Immature natural killer cell (primary cell): Measurements from ENCODE around the gene TSFM. TPM values are rescaled to one million over a fixed set of nuclear protein-coding genes. Genes with fewer than 3 reads are reported as not detected.
"Not testable (repeated sequence)": the region's sequence is repeated elsewhere in the genome, so short reads cannot be mapped to it uniquely, and the experiment has no call there.

Experiments
- DNase-seq, 3 donors: peaks; one replicate each; pipeline ENCODE4 v3.0.0; 2022; ENCODE audit warnings: mixed read lengths in 1 of 3
- H3K27ac Mint-ChIP-seq, 6 donors: one replicate each; pipeline ENCODE4 v1.8.0; 2020; ENCODE audit warnings: mixed read lengths in 6 of 6, mild to moderate bottlenecking in 5 of 6, inconsistent platforms in 4 of 6, moderate library complexity in 3 of 6
- H3K27me3 Mint-ChIP-seq, 3 donors: one replicate each; pipeline ENCODE4 v1.8.0; 2020 to 2021; ENCODE audit warnings: low read depth in 3 of 3, mild to moderate bottlenecking in 3 of 3, mixed read lengths in 3 of 3, moderate library complexity in 3 of 3, inconsistent platforms in 1 of 3
- H3K36me3 Mint-ChIP-seq, 3 donors: one replicate each; pipeline ENCODE4 v1.8.0; 2020; ENCODE audit warnings: mixed read lengths in 3 of 3, inconsistent platforms in 2 of 3, mild to moderate bottlenecking in 2 of 3
- H3K4me1 Mint-ChIP-seq, 2 donors: one replicate each; pipeline ENCODE4 v1.8.0; 2020; ENCODE audit warnings: inconsistent platforms in 2 of 2, mild to moderate bottlenecking in 2 of 2, mixed read lengths in 2 of 2, moderate library complexity in 1 of 2
- H3K4me3 Mint-ChIP-seq, 5 donors: one replicate each; pipeline ENCODE4 v1.8.0; 2020; ENCODE audit warnings: mild to moderate bottlenecking in 5 of 5, mixed read lengths in 5 of 5, inconsistent platforms in 3 of 5, moderate library complexity in 3 of 5
- H3K9me3 Mint-ChIP-seq, 6 donors: one replicate each; pipeline ENCODE4 v1.8.0; 2020; ENCODE audit warnings: mild to moderate bottlenecking in 6 of 6, mixed read lengths in 6 of 6, inconsistent platforms in 4 of 6, moderate library complexity in 3 of 6
- polyA plus RNA-seq, 3 donors: library from polyadenylated mRNA; unstranded; fragments of 300-500 nt; fragmentation: Illumina TruSeq; gene quantifications; one replicate each; pipeline ENCODE4 v1.2.3, GENCODE V29; 2021

TSFM gene
- polyA plus RNA-seq, 3 donors from 2014 or later = 22.2 to 38.6 (median 23.4) TPM

DNA sequence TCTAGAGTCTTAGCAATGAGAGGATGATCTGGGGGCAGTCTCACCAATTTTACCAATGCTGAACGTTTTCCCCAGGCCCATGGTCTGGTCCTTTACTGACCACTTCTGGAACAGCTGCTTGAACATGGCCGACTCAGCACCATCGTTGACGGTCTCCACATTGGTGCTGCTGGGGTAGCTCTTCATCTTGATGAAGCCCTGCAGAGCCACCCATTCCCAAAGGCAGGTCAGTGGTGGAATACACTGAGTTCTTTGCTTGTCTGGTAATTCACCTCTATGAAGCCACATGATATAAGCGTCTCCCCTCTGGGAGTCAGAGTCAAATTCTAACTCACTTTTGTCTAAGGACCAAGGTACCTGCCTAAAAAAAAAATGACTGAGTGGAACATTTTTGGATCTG is 25.8 kb downstream of the TSFM start:
- no peak overlapping the region for H3K27ac Mint-ChIP-seq
- peaks cover 0 to 15% (median 8%) of the 10 kb centered on the region in 3 donors for H3K36me3 Mint-ChIP-seq
- no peak overlapping the region for H3K4me3 Mint-ChIP-seq
- H3K9me3 Mint-ChIP-seq = no peaks in the 10 kb centered on the region
- DNase-seq = no peak
- no peaks in the 10 kb centered on the region for H3K4me1 Mint-ChIP-seq
- H3K27me3 Mint-ChIP-seq = peaks cover 0 to 2% (median 0%) of the 10 kb centered on the region in 3 donors

DNA sequence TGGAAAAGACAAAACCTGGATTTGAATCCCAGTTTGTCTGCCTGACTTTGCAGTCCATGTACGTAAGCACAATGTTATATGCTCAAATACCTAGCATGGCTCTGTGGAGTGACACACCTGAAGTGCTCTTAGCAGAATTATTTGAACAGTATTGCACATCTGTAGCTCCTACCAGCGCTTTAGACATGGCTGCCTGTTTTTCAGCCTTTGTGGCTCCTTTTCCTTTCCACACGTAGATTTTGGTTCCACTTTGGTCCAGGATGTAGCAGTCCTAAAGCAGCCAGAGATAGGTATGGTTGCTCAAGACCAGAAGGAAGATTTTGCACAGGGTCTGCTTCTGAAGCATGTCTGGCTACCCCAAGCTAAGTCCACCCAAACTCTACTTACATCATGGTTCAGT is 26.8 kb downstream of the TSFM start:
- Mint-ChIP-seq H3K9me3 (no peaks in the 10 kb centered on the region), H3K27ac (no peak overlapping the region), H3K4me1 (no peaks in the 10 kb centered on the region), H3K36me3 (peaks cover 0 to 11% (median 8%) of the 10 kb centered on the region in 3 donors), H3K27me3 (peaks cover 0 to 2% (median 0%) of the 10 kb centered on the region in 3 donors), H3K4me3 (no peak overlapping the region)
- DNase-seq = no peak

DNA sequence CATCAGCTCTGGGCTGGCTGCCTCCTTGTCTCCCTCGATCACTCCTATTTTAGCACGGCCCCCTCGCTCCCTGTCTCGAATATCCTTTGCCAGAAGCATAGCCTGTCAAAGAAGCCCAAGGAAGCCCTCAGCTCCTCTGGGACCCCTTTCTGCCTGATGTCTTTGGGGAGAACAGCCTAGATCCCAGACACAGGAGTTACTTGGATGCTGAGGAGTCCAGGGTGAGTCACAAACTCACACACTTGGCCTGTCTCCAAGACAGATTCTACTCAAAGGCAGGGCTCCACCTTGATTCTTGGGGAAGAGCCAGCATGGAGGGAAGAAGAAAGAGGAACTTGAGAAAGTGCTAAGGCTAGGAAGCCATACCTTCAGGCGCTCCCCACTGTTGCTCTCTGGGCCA is 27.9 kb downstream of the TSFM start:
- Mint-ChIP-seq H3K4me1 (no peaks in the 10 kb centered on the region), H3K27me3 (peaks cover 0 to 2% (median 0%) of the 10 kb centered on the region in 3 donors), H3K9me3 (no peaks in the 10 kb centered on the region), H3K4me3 (no peak overlapping the region), H3K36me3 (peaks cover 0 to 11% (median 8%) of the 10 kb centered on the region in 3 donors), H3K27ac (no peak overlapping the region)
- no peak for DNase-seq

DNA sequence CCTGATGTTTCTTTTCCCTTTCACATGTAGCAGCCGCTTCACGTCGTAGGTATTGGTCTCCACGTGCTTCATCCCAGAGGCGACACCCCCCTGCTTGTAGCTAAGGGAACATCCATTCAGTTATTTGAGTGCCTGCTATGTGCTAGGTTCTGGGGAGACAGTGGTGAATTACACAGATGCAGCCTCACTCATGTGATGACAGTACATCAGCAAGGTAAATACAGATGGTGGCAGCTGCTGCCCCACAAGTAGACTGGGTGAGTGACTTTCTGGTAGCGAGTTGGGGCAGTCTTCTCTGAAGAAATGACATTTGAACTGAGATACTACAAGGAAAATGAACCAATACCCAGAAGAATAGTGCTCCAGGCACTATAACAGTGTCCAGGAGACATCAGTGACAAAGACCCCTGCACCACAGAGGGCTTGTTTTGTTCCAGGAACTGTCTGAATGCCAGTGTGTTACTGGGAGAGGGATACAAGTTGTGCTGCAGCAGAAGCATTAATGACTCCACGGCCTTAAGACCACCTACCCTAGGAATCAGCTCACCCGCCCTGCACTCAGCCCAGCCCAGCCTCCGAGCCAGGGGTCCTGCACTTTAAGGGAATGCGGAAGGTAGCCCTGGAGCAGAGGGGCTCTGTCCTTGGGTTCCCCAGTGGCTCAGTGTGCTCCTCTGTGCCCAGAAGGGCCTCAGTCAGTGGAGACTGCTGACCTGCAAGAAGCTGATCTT is 28.6 kb downstream of the TSFM start:
- peaks cover 0 to 2% (median 0%) of the 10 kb centered on the region in 3 donors for H3K27me3 Mint-ChIP-seq
- no peak for DNase-seq
- no peak overlapping the region for H3K4me3 Mint-ChIP-seq
- peaks cover 0 to 10% (median 8%) of the 10 kb centered on the region in 3 donors for H3K36me3 Mint-ChIP-seq
- no peaks in the 10 kb centered on the region for H3K4me1 Mint-ChIP-seq
- no peak overlapping the region for H3K27ac Mint-ChIP-seq
- H3K9me3 Mint-ChIP-seq = no peaks in the 10 kb centered on the region

DNA sequence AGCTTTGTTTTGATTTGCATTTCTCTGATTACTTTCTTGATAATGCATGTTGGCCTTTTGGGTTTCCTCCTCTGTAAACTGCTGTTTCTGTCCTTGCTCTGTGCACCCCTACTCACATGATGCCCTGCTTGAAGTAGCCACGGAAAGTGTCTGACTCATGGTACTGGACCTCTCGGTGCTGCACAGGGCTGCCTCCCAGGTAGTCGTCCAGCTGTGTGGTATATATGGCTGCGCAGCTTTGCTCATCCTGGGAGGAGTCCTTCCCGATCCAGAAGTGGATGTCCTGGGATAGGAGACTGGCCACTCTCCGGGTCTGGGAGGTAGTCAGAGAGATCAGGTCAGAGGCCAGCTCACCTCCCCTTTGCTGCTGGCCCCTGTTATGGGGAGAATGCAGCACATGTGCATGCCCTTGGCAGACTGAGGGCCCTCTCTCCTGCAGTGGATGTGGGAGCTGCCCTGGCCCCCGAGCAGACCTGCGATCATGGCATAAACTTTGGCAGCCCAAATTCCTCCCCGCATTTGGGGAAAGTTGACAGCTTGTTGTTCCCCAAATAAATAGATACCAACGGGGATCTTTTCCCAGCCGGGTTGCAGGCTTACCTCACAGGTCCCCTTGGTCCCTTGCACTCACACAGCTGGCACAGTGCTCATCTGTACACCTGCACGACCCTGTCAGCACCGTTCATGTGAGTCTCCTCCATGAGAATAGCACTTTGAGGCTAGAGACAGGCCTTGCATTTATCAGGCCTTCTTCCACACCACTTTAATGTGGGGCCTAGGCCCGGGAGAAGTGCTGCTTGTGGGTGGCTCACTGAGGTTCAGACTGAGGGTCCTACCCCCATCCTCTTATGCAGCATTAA is 30.8 kb downstream of the TSFM start:
- Mint-ChIP-seq H3K27me3 (peaks cover 0 to 2% (median 0%) of the 10 kb centered on the region in 3 donors), H3K9me3 (no peaks in the 10 kb centered on the region), H3K27ac (no peak overlapping the region), H3K36me3 (peaks cover 0 to 8% (median 5%) of the 10 kb centered on the region in 3 donors), H3K4me1 (peaks cover 0 to 2% of the 10 kb centered on the region in 2 donors), H3K4me3 (no peak overlapping the region)
- no peak for DNase-seq

DNA sequence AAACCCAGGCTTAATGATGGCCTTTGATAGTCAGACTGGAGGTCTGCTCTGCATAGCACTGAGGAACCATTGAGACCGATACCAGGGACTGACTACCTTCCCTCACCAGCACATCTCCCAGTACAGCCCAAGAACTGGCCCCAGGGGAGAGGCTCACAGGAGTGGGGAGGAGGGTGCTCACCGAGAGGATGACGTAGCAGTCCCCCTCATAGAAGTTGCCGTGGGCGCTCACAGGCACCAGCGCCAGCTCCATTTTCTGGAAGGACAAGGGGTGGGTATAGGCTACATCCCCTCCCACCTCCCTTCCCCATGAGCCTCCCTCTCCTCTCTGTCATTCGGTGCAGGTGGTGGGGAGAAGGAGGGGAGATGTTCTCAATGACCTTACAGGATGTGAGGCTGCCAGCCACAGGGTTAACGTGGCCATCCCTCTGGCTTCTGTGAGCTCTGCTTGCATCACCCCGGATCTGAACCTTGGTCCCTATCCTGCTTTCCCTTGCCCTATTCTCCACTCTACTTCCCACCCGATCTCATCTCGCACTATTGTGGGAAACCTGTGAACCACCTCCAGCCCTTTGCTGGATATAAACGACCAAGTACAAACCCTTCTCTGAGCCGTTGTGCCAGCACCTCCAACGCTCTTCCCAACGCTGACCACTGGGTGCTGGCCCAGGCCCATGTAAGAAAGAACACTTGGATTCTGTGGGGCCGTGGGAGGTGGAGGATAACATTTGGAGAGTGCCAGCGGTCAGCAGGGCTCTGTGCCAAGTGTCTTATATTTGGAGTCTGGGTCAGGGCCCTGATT is 31.6 kb downstream of the TSFM start:
- Mint-ChIP-seq H3K27ac (no peak overlapping the region), H3K36me3 (peaks cover 0 to 10% (median 8%) of the 10 kb centered on the region in 3 donors), H3K4me3 (no peak overlapping the region), H3K9me3 (no peaks in the 10 kb centered on the region), H3K4me1 (peaks cover 0 to 2% of the 10 kb centered on the region in 2 donors), H3K27me3 (peaks cover 0 to 2% (median 0%) of the 10 kb centered on the region in 3 donors)
- DNase-seq = no peak

DNA sequence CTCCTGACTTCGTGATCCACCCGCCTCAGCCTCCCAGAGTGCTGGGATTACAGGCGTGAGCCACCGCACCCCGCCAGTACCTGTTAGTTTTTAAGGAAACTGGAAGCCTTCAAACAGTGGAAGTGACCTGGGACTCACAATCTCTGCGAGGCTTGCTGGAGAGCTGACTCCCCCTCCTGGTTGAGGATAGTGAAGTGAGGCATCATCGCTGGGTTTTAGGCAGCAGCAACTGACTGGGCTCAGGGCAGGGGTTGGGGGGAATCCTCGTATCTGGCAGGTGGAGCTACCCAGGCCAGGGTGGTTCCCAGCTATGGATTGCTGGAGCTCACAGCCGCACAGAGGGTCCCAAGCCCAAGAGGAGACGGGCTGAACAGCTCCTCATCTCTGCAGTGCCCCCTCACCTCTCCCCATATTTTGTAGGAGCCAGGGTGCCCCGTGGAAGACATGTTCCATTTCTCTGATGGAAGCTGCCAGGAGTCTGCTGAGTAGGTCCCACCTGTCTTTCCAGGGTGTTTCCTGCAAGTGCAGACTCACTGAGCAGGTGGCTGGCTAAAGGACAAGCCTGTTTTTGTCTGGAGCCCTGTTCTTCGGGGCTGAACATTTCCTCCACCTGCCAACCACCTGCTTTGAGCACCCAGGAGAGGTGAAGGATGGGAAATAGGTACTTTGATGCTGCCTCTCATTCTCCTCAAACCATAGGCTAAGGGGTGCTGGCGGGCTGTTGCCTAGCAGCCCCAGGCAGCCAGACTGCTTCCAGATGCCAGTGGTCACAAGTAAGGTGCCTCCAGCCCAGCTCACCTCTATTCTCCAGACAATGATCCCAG is 32.8 kb downstream of the TSFM start:
- H3K9me3 Mint-ChIP-seq = no peaks in the 10 kb centered on the region
- DNase-seq = no peak
- peaks cover 0 to 10% (median 8%) of the 10 kb centered on the region in 3 donors for H3K36me3 Mint-ChIP-seq
- peaks cover 0 to 2% (median 0%) of the 10 kb centered on the region in 3 donors for H3K27me3 Mint-ChIP-seq
- H3K4me1 Mint-ChIP-seq = peaks cover 0 to 2% of the 10 kb centered on the region in 2 donors
- no peak overlapping the region for H3K4me3 Mint-ChIP-seq
- no peak overlapping the region for H3K27ac Mint-ChIP-seq

DNA sequence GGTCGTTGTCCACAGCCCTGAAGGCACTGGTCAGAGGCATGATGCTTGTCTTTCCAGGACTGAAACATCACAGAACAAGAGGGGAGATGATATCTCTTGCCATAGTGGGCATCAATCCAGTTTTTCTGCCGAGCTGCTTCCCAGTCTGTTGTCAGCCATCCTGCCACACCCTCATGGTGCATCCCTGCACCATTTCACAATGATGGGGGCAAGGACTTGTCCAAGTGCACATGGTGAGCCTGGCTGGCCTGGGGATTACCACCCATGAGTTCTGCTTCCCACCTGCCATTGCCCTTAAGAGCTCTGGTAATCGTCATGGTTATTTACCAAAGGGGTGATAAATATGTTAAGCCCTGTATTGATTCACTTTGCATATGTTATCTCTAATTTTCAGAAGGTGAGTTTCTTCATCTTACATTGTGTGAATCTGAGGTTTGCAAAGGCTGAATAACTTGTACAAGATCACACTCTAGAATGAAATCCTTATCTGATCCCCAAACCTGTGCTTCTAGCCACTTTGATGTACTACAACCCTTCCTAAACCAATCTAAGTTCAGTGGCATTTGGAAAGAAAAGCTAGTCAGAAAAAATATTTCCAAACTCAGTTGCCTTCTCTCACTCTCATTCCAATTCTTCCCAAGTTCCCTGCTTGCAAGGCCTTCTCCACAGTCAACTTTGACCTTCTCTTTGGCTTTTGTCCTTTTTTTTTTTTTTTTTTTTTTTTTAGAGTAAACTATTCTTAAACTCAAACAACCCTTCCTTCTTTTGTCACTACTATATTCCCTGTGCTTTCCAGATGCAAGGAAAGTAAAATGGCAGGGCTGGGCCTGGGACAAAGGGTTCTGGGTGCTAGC is 33.6 kb downstream of the TSFM start:
- H3K27ac Mint-ChIP-seq = peak overlapping the region in 2 of 6 donors; percentile 42 to 51
- H3K36me3 Mint-ChIP-seq = peaks cover 0 to 10% (median 8%) of the 10 kb centered on the region in 3 donors
- no peak for DNase-seq
- no peaks in the 10 kb centered on the region for H3K9me3 Mint-ChIP-seq
- peaks cover 0 to 2% of the 10 kb centered on the region in 2 donors for H3K4me1 Mint-ChIP-seq
- peaks cover 0 to 2% (median 0%) of the 10 kb centered on the region in 3 donors for H3K27me3 Mint-ChIP-seq
- H3K4me3 Mint-ChIP-seq = no peak overlapping the region

DNA sequence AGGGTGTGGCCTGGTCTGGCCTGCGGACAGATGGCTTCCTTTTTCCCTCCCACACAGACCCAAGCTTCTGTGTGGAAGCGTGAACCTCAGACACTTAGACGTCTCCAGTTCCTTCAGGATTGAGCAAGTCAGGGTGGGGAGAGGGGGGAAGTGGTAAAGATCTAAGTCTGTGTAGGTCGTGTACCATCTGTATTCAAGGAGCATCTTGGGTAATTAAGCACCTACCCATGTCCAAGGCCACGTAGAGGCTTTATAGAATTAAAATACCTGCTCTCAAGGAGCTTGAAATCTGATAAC is 34.2 kb downstream of the TSFM start:
- Mint-ChIP-seq H3K27me3 (peaks cover 0 to 2% (median 0%) of the 10 kb centered on the region in 3 donors), H3K27ac (peak overlapping the region in 1 of 6 donors; percentile 51), H3K36me3 (peaks cover 0 to 10% (median 5%) of the 10 kb centered on the region in 3 donors), H3K4me3 (no peak overlapping the region), H3K9me3 (no peaks in the 10 kb centered on the region), H3K4me1 (peaks cover 0 to 2% of the 10 kb centered on the region in 2 donors)
- no peak for DNase-seq

DNA sequence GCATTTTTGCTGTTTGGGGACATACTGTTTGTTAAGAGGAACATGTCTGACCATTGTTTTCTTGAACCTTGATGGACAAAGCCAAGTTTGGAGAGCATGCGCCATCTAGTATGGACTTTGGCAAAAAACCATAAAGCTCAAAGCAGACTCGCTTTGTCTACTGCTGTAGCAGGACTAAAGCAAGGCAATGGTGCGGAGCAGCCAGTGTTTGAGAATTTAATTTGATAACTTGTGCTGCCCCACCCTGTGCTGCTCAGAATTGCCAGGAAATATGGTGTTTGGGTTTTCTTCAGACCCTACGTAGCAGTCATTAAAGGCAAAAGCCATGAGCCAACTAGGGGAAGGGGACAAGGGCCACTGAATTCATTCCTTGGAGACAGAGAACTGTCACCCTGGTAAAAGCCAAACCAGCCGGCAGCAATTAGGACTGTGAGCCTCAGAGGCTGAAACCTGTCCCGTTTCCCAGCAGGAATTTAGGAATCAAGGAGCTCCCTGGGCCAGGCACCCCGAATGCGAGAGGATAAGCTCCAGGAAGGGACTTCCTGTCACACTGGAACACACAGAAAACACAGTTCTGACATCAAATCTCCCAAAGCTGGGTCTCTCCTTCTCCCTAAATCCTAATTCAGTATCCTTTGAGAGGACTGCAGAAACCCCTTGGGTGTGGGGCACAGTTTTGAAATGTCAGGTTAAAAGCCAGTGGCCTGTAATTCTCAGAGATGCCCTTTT is 34.8 kb downstream of the TSFM start:
- Mint-ChIP-seq H3K4me1 (peaks cover 0 to 2% of the 10 kb centered on the region in 2 donors), H3K27ac (no peak overlapping the region), H3K36me3 (peaks cover 0 to 11% (median 3%) of the 10 kb centered on the region in 3 donors), H3K27me3 (peaks cover 0 to 2% (median 2%) of the 10 kb centered on the region in 3 donors), H3K4me3 (no peak overlapping the region), H3K9me3 (no peaks in the 10 kb centered on the region)
- DNase-seq = no peak

DNA sequence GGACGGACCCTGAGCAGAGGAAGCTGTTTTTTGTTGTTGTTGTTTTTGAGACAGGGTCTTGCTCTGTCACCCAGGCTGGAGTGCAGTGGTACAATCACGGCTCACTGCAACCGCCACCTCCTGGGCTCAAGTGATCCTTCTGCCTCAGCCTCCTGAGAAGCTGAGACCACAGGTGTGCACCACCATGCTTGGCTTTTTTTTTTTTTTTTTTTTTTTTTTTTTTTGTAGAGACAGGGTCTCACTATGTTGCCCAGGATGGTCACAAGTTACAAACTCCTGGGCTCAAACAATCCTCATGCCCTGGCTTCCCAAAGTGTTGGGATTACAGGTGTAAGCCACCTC is 35.4 kb downstream of the TSFM start:
- DNase-seq, H3K27ac Mint-ChIP-seq, H3K9me3 Mint-ChIP-seq, H3K4me3 Mint-ChIP-seq, H3K27me3 Mint-ChIP-seq, H3K4me1 Mint-ChIP-seq: not testable (repeated sequence)
- peaks cover 1 to 17% (median 4%) of the 10 kb centered on the region in 3 donors for H3K36me3 Mint-ChIP-seq

DNA sequence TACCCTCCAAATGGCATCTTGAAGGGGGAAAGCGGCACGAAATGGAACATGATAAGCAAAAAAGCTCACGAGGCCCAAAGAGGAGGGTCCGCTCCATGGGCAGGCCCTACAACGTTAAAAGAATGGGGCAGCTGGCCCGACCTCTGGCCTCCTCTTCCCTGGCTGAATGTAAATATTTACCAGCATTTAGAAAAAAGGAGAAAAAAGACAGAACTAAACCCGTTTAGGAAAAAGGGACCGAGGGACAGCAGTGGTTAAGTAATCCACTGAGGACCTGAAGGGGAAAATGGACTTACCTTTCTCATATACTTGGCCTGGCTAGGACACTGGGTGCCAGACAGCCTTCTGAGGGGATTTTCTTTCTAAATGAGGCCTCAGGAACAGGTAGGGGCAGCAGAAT is 37.5 kb downstream of the TSFM start:
- not testable (repeated sequence) for H3K4me1 Mint-ChIP-seq, H3K9me3 Mint-ChIP-seq, H3K27me3 Mint-ChIP-seq, H3K27ac Mint-ChIP-seq, DNase-seq, H3K4me3 Mint-ChIP-seq
- peaks cover 10 to 26% (median 11%) of the 10 kb centered on the region in 3 donors for H3K36me3 Mint-ChIP-seq
